ENCODE results near the gene MYBBP1A.

Gene MYBBP1A

GRCh38 chr17:4498461-4499397 is 56.5 kb downstream of the MYBBP1A start, which contains the start of gene SPNS2:
Gene SPNS2, plus strand, starts transcription at chr17:4498881. Its CDS starts 167 bp downstream, at chr17:4499048.
- DNase-seq: peak; percentile 72

GRCh38 chr17:4497101-4497824 is 57.9 kb downstream of the MYBBP1A start:
- peak; percentile 46 for DNase-seq

GRCh38 chr17:4492721-4493561 is 62.2 kb downstream of the MYBBP1A start:
- peak; percentile 53 for DNase-seq

- DNase-seq: no peak
Measured at GRCh38 chr17:4490637-4491061, 64.5 kb downstream of the MYBBP1A start.

- DNase-seq: no peak
Measured at GRCh38 chr17:4490109-4490591, 65.0 kb downstream of the MYBBP1A start.

GRCh38 chr17:4488989-4489595 is 66.1 kb downstream of the MYBBP1A start:
- DNase-seq: no peak
